ENCODE data around the gene VCAN. TPM values are rescaled to one million over a fixed set of nuclear protein-coding genes. Genes with fewer than 3 reads are reported as not detected.

The VCAN gene
- total and polyA plus RNA-seq, 2 of the 8 experiments (the other 6 are each of a cell fraction or from before 2014, with no cell fraction given) = 146 to 404 TPM

DNA sequence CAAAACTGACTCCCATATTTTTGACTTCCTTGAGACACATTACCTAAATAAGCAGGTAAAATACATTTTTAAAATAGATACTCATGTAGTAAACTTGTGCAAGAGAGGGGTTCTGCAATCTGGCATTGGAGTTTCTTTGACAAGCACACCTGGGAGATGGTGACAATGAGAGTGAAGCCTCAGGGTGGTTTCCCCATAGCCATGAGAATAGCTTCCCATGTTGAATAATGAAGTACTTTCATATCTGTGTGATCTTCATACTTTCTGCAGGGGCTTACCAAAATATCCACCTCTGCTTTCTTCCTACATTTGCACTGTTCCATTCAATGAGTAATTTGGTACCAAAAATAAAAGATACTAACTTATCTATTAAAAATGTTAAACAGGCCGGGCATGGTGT, 44.7 kb upstream of the VCAN start:
- Histone ChIP-seq H2BK5ac (ENCODE audit: low read depth, low read length) (no peak overlapping the region), H3K56ac (replicated peaks; ENCODE audit: insufficient read length, low read depth, low read length) (no peak overlapping the region), H3K27ac (ENCODE audit: low read depth, low read length) (no peak overlapping the region), H3K27me3 (replicated peaks in 1 of 4; ENCODE audit: control insufficient read depth in 3 of 4, extremely low read depth in 1 of 4, insufficient read depth in 3 of 4, low read length in 3 of 4) (no peaks in the 10 kb centered on the region), H4K91ac (replicated peaks; ENCODE audit: insufficient read length, low read length) (no peak overlapping the region), H3K4ac (replicated peaks; ENCODE audit: insufficient read length, low read depth, low read length) (no peak overlapping the region), H3K9ac (replicated peaks in 1 of 4; ENCODE audit: extremely low read depth in 1 of 4, low read depth in 3 of 4, low read length in 3 of 4) (no peak overlapping the region), H3K79me2 (ENCODE audit: control insufficient read depth in 1 of 2, insufficient read depth in 2 of 2, low read length in 2 of 2) (no peaks in the 10 kb centered on the region), H3K14ac (ENCODE audit: insufficient read length) (no peak overlapping the region), H2AK5ac (ENCODE audit: low read depth, low read length) (no peak overlapping the region), H3K36me3 (ENCODE audit: control insufficient read depth in 2 of 4, insufficient read depth in 4 of 4, low read length in 3 of 4) (no peaks in the 10 kb centered on the region), H3K4me2 (ENCODE audit: insufficient read depth in 1 of 2, low read depth in 2 of 2, low read length in 2 of 2) (no peak overlapping the region), H3K4me3 (ENCODE audit: extremely low read depth in 1 of 4, insufficient read depth in 2 of 4, low read depth in 3 of 4, low read length in 4 of 4) (no peak overlapping the region), H2BK15ac (ENCODE audit: low read length) (no peak overlapping the region), H4K20me1 (replicated peaks in 1 of 2; ENCODE audit: control insufficient read depth in 1 of 2, insufficient read depth in 2 of 2, low read length in 2 of 2) (no peaks in the 10 kb centered on the region), H3K9me3 (ENCODE audit: insufficient read depth in 2 of 2, low read depth in 1 of 2, low read length in 1 of 2) (no peaks in the 10 kb centered on the region), H2AFZ (ENCODE audit: low read length) (no peak overlapping the region), H2BK20ac (ENCODE audit: low read length) (no peak overlapping the region), H4K8ac (ENCODE audit: extremely low read depth, insufficient read depth, low read length) (no peak overlapping the region), H3K18ac (ENCODE audit: extremely low read depth, low read length) (no peak overlapping the region), H3K23ac (ENCODE audit: insufficient read length) (no peak overlapping the region), H3K4me1 (replicated peaks in 1 of 4; ENCODE audit: control insufficient read depth in 3 of 4, insufficient read depth in 4 of 4, low read length in 3 of 4) (peaks cover 0 to 3% (median 0%) of the 10 kb centered on the region in 4 experiments; a peak in 1 of 7 replicates), H2BK120ac (replicated peaks; ENCODE audit: low read depth, low read length) (no peak overlapping the region), H4K5ac (ENCODE audit: insufficient read length, low read depth, low read length) (no peak overlapping the region), H3K79me1 (ENCODE audit: low read depth, low read length) (no peaks in the 10 kb centered on the region), H2BK12ac (ENCODE audit: low read depth, low read length) (no peak overlapping the region), H3K23me2 (ENCODE audit: low read depth, low read length) (no peaks in the 10 kb centered on the region)
- ChIA-PET POLR2A (ENCODE audit: partially characterized antibody) (interaction anchor here (0.5 kb wide), 1 partner anchor 125 kb away, joined by 3 read pairs; no protein-coding TSS in a partner anchor), CTCF (ENCODE audit: partially characterized antibody) (interaction anchor here (0.5 to 1.4 kb wide), 5 partner anchors 36 to 1074 kb away, joined by 3 to 4 read pairs (median 3); no protein-coding TSS in a partner anchor)
- 100% methylated on average over 1 of the region's 1 CpG; no CpG with 5 or more reads in 1 of the 2 experiments for WGBS, 2 experiments (ENCODE audit: extremely low coverage in 1 of 2, insufficient coverage in 1 of 2, insufficient read length in 1 of 2, insufficient replicate concordance in 2 of 2, low coverage in 1 of 2, low lambda C conversion rate in 2 of 2, missing lambda C conversion rate in 1 of 2)
- no peak for FAIRE-seq
- no peak for TF ChIP-seq RFX5 (IDR thresholded peaks at IDR 0.05; ENCODE audit: borderline replicate concordance, low read depth, low read length)
- no peak for TF ChIP-seq BRCA1 (IDR thresholded peaks at IDR 0.05; ENCODE audit: low read depth, low read length)
- TF ChIP-seq PHF8 (conservative IDR thresholded peaks at IDR 0.05; ENCODE audit: low read depth, low read length) = no peak
- TF ChIP-seq SRF (IDR thresholded peaks at IDR 0.05; ENCODE audit: low read depth, low read length) = no peak
- no peak for TF ChIP-seq YY1 (IDR thresholded peaks at IDR 0.05; ENCODE audit: low read depth, low read length)
- no peak for TF ChIP-seq EZH2 (IDR thresholded peaks at IDR 0.05; ENCODE audit: low read depth, low read length, severe bottlenecking)
- no peak for TF ChIP-seq HDAC2 (IDR thresholded peaks at IDR 0.05; ENCODE audit: borderline replicate concordance in 1 of 2, low read depth in 2 of 2, low read length in 2 of 2)
- no peak for TF ChIP-seq GTF2F1 (IDR thresholded peaks at IDR 0.05; ENCODE audit: borderline replicate concordance, low read depth, low read length)
- TF ChIP-seq SIN3A (conservative IDR thresholded peaks at IDR 0.05 in 1 of 2, IDR thresholded peaks at IDR 0.05 in 1 of 2; ENCODE audit: low read depth in 1 of 2, low read length in 2 of 2) = no peak
- no peak for TF ChIP-seq NANOG (IDR thresholded peaks at IDR 0.05; ENCODE audit: insufficient read depth, low read depth, low read length, poor library complexity, severe bottlenecking)
- no peak for TF ChIP-seq SIRT6 (IDR thresholded peaks at IDR 0.05; ENCODE audit: low read length)
- TF ChIP-seq TEAD4 (IDR thresholded peaks at IDR 0.05; ENCODE audit: low read depth, low read length) = no peak
- no peak for TF ChIP-seq BCL11A (IDR thresholded peaks at IDR 0.05; ENCODE audit: low read depth in 2 of 2, low read length in 2 of 2)
- DNase-seq (ENCODE audit: low read depth in 1 of 2, low spot score in 2 of 2) = no peak

Data from H1 (cell line).